ENCODE results near the gene MYOZ1. TPM values are rescaled to one million over a fixed set of nuclear protein-coding genes. Genes with fewer than 3 reads are reported as not detected.

MYOZ1 gene
- polyA plus RNA-seq, 2 donors: 0.89 to 3.1 TPM

DNA sequence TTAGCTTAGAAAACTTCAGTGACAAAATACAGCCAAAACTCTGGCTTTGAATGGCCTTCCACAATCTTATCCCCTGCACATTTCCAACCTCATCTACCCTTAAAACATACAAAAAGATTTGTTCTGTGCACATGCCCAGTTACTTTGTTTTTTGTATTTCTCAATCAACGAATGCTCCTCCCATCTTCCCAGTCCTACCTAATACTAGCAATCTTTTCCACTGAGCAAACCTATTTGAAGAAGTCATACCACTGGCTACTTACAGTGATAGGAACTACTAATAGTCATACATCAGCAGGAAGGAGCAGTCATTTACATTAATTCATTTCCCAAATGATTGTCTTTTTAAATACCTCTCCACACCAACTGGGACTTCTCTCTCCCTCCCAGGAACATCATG, 52.6 kb downstream of the MYOZ1 start:
- Histone ChIP-seq H3K4me1 (ENCODE audit: control insufficient read depth in 2 of 2, insufficient read depth in 2 of 2, low read length in 1 of 2) (peaks cover 0 to 2% of the 10 kb centered on the region in 2 donors), H3K27ac (ENCODE audit: low read depth in 2 of 2, low read length in 1 of 2) (no peak overlapping the region), H3K4me3 (ENCODE audit: low read depth in 1 of 2, low read length in 2 of 2) (peak overlapping the region in 1 of 2 donors; percentile 4), H3K27me3 (ENCODE audit: control insufficient read depth in 1 of 2, insufficient read depth in 2 of 2, low read length in 2 of 2) (no peaks in the 10 kb centered on the region), H3K9me3 (ENCODE audit: control insufficient read depth in 2 of 2, insufficient read depth in 1 of 2, low read depth in 1 of 2, low read length in 1 of 2) (no peaks in the 10 kb centered on the region), H3K36me3 (ENCODE audit: control insufficient read depth in 2 of 2, insufficient read depth in 2 of 2, low read length in 1 of 2) (no peaks in the 10 kb centered on the region)
- WGBS, 2 donors: 82 to 87% methylated on average over 1 of the region's 1 CpG

DNA sequence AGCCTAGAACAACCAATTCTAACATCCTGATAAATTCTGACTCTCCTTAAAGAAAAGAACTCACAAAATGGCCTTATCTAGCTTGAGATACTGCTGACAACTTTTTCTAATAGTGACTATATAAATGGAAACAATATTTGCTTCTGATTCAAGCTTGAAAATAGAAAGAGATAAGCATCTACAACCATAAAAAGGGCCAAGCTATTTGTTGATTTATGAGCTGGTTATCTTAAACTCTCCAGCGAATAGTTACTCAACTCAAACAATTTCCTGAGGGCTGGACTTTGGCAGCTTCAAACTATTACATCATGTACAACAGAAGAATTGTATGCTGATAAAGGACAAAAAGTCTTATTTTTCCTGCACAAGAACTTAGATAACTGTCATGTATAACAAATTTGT, 54.7 kb downstream of the MYOZ1 start:
- Histone ChIP-seq H3K4me3 (ENCODE audit: low read depth in 1 of 2, low read length in 2 of 2) (no peak overlapping the region), H3K27ac (ENCODE audit: low read depth in 2 of 2, low read length in 1 of 2) (no peak overlapping the region), H3K4me1 (ENCODE audit: control insufficient read depth in 2 of 2, insufficient read depth in 2 of 2, low read length in 1 of 2) (peaks cover 0 to 2% of the 10 kb centered on the region in 2 donors), H3K27me3 (ENCODE audit: control insufficient read depth in 1 of 2, insufficient read depth in 2 of 2, low read length in 2 of 2) (no peaks in the 10 kb centered on the region), H3K9me3 (ENCODE audit: control insufficient read depth in 2 of 2, insufficient read depth in 1 of 2, low read depth in 1 of 2, low read length in 1 of 2) (no peaks in the 10 kb centered on the region), H3K36me3 (ENCODE audit: control insufficient read depth in 2 of 2, insufficient read depth in 2 of 2, low read length in 1 of 2) (no peaks in the 10 kb centered on the region)
- WGBS, 2 donors: 11 to 27% methylated on average over 1 of the region's 1 CpG

DNA sequence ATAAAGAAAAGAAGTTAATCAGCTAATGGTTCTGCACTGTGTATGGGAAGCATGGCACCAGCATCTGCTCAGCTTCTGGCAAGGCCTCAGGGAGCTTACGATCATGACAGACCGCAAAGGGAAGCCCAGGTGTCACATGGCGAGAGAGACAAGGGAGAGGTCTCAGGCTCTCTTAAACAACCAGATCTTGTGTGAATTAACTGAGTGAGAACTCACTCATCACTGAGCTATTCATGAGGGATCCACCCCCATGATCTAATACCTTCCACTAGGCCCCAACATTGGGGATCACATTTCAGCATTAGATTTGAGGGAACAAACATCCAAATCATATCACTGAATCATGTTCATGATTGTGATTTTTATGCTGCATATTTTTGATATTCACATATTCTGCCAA, 55.9 kb downstream of the MYOZ1 start:
- H3K4me3 ChIP-seq (ENCODE audit: low read depth in 1 of 2, low read length in 2 of 2): no peak overlapping the region
- no peaks in the 10 kb centered on the region for H3K27me3 ChIP-seq (ENCODE audit: control insufficient read depth in 1 of 2, insufficient read depth in 2 of 2, low read length in 2 of 2)
- 91 to 96% methylated on average over 3 of the region's 3 CpGs for WGBS, 2 donors
- no peak overlapping the region for H3K27ac ChIP-seq (ENCODE audit: low read depth in 2 of 2, low read length in 1 of 2)
- H3K36me3 ChIP-seq (ENCODE audit: control insufficient read depth in 2 of 2, insufficient read depth in 2 of 2, low read length in 1 of 2): no peaks in the 10 kb centered on the region
- H3K4me1 ChIP-seq (ENCODE audit: control insufficient read depth in 2 of 2, insufficient read depth in 2 of 2, low read length in 1 of 2): no peaks in the 10 kb centered on the region
- H3K9me3 ChIP-seq (ENCODE audit: control insufficient read depth in 2 of 2, insufficient read depth in 1 of 2, low read depth in 1 of 2, low read length in 1 of 2): no peaks in the 10 kb centered on the region

DNA sequence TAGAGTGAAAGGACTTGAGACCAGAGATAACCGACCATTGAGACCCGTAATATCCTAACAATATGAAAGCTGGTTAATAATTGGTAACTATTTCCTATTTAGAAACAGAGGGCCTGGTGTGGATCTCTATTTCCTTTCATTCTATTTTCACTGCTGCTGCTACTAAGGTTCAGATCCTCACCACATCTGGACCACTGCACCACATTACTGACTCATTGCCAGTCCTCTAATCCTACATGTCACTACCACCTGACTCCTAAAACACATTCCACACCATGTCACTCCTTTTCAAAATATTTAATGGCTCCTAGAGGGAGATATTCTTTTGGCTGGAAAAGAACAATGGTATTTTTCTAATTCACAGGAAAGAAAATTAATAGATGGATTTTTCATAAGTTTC, 56.5 kb downstream of the MYOZ1 start:
- H3K27me3 ChIP-seq (ENCODE audit: control insufficient read depth in 1 of 2, insufficient read depth in 2 of 2, low read length in 2 of 2): no peaks in the 10 kb centered on the region
- H3K4me3 ChIP-seq (ENCODE audit: low read depth in 1 of 2, low read length in 2 of 2): no peak overlapping the region
- H3K9me3 ChIP-seq (ENCODE audit: control insufficient read depth in 2 of 2, insufficient read depth in 1 of 2, low read depth in 1 of 2, low read length in 1 of 2): no peaks in the 10 kb centered on the region
- H3K27ac ChIP-seq (ENCODE audit: low read depth in 2 of 2, low read length in 1 of 2): no peak overlapping the region
- no peaks in the 10 kb centered on the region for H3K36me3 ChIP-seq (ENCODE audit: control insufficient read depth in 2 of 2, insufficient read depth in 2 of 2, low read length in 1 of 2)
- no peaks in the 10 kb centered on the region for H3K4me1 ChIP-seq (ENCODE audit: control insufficient read depth in 2 of 2, insufficient read depth in 2 of 2, low read length in 1 of 2)
- 91 to 93% methylated on average over 2 of the region's 2 CpGs for WGBS, 2 donors

DNA sequence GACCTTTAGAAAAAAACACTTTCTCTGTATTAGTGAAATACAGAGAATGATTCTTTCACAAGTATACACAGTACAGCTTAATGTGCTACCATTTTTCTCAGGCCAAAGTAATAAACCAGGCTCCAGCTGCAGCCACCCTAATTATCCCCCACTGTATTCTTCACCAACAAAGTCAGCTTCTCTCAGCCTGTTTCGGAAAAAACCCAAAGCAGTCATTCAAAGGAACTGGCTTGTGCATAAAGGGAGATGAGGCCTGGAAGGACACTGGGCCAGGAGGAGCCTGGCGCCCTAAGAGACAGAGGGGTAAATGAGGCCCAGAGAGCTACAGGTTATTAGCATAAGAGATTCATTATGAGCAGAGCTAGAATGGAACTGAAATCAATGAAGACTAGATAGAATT, 59.4 kb downstream of the MYOZ1 start:
- H3K9me3 ChIP-seq (ENCODE audit: control insufficient read depth in 2 of 2, insufficient read depth in 1 of 2, low read depth in 1 of 2, low read length in 1 of 2): no peaks in the 10 kb centered on the region
- no peak overlapping the region for H3K4me3 ChIP-seq (ENCODE audit: low read depth in 1 of 2, low read length in 2 of 2)
- H3K27me3 ChIP-seq (ENCODE audit: control insufficient read depth in 1 of 2, insufficient read depth in 2 of 2, low read length in 2 of 2): no peaks in the 10 kb centered on the region
- no peak overlapping the region for H3K27ac ChIP-seq (ENCODE audit: low read depth in 2 of 2, low read length in 1 of 2)
- no peaks in the 10 kb centered on the region for H3K36me3 ChIP-seq (ENCODE audit: control insufficient read depth in 2 of 2, insufficient read depth in 2 of 2, low read length in 1 of 2)
- H3K4me1 ChIP-seq (ENCODE audit: control insufficient read depth in 2 of 2, insufficient read depth in 2 of 2, low read length in 1 of 2): no peaks in the 10 kb centered on the region
- 86 to 96% methylated on average over 2 of the region's 2 CpGs for WGBS, 2 donors

Other genes with a start within 250 kb of the MYOZ1 start
- gene ANXA7, start 227.4 kb downstream of the MYOZ1 start, polyA plus RNA-seq: 10 to 100 TPM; 36.7 to 74.4 TPM
- 1 to 10 TPM in 1 of 2 donors, under 1 TPM in 1; 0.54 to 2.0 TPM for gene MSS51, start 207.9 kb downstream of the MYOZ1 start, polyA plus RNA-seq
- gene PPP3CB, start 145.4 kb downstream of the MYOZ1 start, polyA plus RNA-seq: 10 to 100 TPM; 15.7 to 16.7 TPM
- 10 to 100 TPM; 16.8 to 23.7 TPM for gene USP54, start 50.1 kb downstream of the MYOZ1 start, polyA plus RNA-seq
- 10 to 100 TPM in 1 of 2 donors, 1 to 10 TPM in 1; 1.9 to 10.9 TPM for gene SYNPO2L, start 14.6 kb upstream of the MYOZ1 start, polyA plus RNA-seq
- gene AGAP5, start 56.6 kb upstream of the MYOZ1 start, polyA plus RNA-seq: 1 to 10 TPM; 2.6 to 7.5 TPM
- gene SEC24C, start 102.9 kb upstream of the MYOZ1 start, polyA plus RNA-seq: 10 to 100 TPM; 38.8 to 46.8 TPM
- gene CHCHD1, start 140.6 kb upstream of the MYOZ1 start, polyA plus RNA-seq: 10 to 100 TPM; 53.5 to 63.5 TPM
- gene ZSWIM8, start 144.1 kb upstream of the MYOZ1 start, polyA plus RNA-seq: 100 to 1,000 TPM; 109 to 156 TPM
- 10 to 100 TPM; 13.5 to 14.9 TPM for gene NDST2, start 170.1 kb upstream of the MYOZ1 start, polyA plus RNA-seq
- 10 to 100 TPM; 16.1 to 25.3 TPM for gene CAMK2G, start 233.1 kb upstream of the MYOZ1 start, polyA plus RNA-seq